Measurements from ENCODE around the gene SAMD11. TPM values are rescaled to one million over a fixed set of nuclear protein-coding genes. Genes with fewer than 3 reads are reported as not detected.

Gene SAMD11
- polyA plus RNA-seq, 4 donors, result 44.0 to 107 (median 86.6) TPM

DNA sequence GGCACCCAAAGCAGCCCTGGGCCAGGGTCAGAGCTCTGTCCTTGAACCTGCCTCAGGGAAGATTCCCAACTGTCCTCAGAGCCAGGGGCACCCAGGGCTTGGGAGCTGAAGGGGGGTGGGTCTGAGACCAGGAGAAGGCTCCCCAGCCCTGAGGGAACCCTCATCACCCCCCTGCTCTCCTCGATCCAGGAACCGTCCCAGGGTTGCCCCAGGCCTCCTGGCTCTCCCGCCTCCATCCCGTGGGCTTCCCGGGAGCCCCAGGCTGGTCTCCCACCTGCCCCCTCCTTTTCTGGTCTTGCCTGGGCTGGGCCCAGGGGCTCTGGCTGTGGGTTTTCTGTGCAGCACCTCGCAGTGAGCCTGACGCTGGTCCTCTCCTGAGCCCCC, 6.7 kb upstream of the SAMD11 start:
- DNase-seq (ENCODE audit: low read depth in 4 of 4, low spot score in 2 of 4), result no peak

DNA sequence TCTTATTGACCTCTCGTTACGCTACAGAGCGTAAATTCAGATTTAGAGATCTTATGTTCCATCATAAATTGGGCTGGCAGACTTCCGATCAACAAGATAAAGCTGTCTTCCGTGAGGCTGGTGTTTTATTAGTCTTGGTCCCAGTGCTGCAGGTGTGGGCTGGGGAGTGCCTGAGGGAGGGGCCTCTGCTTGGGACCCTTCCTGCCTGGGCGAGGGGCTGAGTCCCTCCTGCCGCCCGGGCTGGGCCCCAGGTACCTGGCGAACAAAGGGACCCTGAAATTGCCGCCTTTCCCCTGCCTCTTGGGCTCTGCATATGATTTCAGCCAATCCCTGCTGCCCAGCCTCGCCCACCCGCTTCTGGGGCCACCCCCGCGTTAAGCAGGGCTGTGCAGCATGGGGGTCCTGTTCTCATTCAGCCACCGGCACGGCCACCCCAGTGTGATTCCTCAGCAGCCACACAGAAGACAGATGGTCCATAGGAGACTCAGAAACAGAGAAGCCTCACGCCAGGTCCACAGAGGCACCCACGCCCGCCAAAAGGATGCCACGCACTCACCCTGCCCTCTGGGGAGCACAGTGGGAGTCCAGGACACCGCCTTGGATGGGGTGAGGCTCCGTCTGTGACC, 6.1 kb upstream of the SAMD11 start:
- DNase-seq (ENCODE audit: low read depth in 4 of 4, low spot score in 2 of 4), result no peak

DNA sequence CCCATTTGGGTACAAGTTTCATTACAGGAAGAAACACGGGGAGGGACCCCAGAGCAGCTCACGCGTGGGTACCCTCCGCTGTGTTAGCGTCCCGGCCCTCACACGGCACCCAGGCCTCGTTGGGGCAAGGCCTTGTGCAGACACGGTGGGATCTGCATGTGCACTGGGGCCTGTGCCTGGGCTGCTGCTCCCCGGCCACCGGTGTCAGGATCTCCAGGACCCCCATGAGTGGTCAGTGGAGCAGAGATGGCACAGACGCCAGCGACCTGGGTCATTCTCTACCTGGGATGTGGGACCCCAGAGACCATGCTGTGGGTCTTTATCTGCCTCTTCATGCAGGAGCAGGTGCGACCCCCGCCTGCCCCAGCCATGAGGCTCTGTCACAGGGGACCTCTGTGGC, 5.4 kb upstream of the SAMD11 start:
- no peak for DNase-seq (ENCODE audit: low read depth in 4 of 4, low spot score in 2 of 4)

DNA sequence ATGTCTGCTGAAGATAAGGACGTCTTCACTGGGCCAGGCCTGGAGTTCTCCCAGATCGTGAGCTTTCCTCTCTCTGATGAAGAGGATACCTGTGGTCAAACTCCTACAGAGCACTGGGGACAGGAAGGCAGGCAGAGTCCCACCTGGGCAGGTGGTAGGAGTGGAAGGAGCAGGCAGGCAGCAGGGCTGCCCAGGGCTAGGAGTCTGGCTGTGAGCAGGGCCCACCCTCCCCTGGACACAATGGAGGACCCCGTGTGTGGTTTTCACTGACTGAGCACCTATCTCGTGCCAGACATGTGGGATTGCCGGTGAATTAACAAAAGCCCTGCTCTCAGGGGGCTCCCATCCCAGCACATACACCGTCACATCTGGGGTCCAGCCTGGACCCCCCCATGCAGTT, 4.9 kb upstream of the SAMD11 start:
- DNase-seq (ENCODE audit: low read depth in 4 of 4, low spot score in 2 of 4), result no peak

DNA sequence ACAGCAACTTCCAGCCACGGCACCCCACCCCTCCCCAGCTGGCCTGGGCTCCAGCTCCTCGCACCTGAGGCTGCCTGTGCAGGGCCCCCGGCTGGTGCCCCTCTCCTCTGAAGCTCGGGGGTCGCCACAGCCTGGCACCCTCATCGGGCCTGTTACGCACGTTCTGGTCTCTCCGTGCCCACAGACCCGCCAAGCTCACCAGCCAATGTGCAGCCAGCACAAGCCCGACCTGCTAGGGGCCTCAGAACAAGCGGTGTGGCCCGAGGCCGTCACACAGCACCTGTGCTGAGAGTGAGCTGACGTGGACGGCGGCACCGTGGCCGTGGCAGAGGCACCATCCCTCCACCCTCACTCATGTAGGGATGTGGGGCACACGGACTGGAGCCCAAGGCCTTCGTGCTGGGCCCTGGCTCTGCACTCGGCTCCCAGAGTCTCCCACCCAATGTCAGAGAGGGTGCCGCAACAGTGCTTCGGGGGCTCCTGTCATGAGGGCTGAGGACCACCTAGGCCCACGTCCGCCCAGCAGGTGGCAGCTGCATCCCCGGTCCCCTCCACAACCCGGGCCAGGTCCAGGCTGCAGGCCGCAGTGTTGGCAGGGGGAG, 4.4 kb upstream of the SAMD11 start:
- DNase-seq (ENCODE audit: low read depth in 4 of 4, low spot score in 2 of 4), result no peak

DNA sequence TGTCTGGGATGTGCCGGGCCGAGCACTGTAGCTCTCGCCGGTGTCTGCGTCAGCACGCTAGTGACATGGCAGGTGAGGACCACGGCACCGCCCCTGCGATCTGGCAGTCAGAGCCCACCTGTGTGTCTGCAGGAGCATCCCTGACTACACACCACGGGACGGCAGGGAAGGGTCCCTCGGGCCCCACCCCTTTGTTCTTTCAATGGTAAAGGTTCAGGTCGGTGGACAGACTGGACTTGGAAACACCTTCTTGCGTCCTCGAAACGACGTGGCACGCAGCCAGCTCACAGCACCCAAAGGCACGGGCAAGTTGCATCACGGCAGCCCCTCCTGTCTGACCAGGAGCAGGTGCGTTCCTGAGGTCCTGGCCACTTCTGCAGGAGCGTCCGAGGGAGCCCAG, 3.7 kb upstream of the SAMD11 start:
- DNase-seq (ENCODE audit: low read depth in 4 of 4, low spot score in 2 of 4), result no peak

DNA sequence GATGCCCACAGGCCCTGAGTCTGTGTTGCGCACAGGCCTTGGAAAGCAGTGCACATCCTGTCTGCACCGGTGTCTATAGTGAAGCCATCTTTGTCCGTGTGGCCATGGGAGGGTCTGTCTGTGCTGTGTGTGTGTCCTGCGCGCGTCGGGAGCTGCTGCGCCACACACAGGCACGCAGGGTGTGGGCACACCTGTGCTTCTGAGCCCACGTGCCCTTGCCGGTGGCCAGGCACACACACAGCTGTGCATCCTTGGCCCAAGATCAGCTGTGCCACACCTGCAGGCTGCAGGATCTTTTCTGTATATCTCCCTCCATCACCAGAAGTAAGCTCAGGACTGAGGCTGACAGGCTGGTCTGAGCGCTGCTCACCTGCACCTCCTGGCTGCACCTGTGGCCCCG, 3.2 kb upstream of the SAMD11 start:
- no peak for DNase-seq (ENCODE audit: low read depth in 4 of 4, low spot score in 2 of 4)

DNA sequence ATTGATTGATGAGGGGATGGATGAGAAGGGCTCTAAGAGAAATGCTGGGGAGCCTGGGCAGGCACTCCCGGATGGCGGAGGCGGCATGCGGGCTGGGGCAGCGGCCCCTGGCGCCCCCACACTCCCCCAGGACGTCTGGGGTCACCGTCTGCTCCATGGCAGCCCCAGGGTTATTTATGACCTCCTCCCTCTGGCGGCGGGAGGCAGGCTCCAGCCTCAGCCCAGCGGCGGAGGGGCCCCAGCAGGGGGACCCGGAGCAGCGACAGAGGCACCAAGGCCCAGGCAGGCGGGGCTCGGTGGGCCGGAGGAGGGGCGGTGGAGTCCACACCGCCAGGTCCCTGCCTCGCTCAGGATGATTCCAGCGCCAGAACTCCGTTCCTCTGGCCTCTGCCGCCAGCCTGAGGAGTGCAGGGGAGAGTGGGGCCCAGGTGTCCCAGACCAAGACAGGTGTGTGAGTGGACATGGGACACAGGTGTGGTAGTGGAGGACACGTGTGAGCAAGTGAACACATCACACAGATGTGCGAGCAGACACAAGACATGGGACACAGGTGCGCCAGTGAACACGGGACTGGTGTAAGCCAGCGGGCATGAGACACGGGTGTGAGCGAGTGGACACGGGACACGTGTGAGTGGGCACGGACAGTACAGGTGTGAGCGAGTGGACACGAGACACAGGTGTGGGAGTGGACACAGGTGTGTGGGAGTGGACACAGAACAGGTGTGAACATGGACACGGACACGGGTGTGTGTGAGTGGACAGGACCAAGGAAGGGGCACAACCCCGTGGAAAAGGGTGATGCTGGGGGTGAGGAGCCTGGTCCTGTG, 2.5 kb upstream of the SAMD11 start:
- DNase-seq (ENCODE audit: low read depth in 4 of 4, low spot score in 2 of 4), result peak in 1 of 4 donors; percentile 88

DNA sequence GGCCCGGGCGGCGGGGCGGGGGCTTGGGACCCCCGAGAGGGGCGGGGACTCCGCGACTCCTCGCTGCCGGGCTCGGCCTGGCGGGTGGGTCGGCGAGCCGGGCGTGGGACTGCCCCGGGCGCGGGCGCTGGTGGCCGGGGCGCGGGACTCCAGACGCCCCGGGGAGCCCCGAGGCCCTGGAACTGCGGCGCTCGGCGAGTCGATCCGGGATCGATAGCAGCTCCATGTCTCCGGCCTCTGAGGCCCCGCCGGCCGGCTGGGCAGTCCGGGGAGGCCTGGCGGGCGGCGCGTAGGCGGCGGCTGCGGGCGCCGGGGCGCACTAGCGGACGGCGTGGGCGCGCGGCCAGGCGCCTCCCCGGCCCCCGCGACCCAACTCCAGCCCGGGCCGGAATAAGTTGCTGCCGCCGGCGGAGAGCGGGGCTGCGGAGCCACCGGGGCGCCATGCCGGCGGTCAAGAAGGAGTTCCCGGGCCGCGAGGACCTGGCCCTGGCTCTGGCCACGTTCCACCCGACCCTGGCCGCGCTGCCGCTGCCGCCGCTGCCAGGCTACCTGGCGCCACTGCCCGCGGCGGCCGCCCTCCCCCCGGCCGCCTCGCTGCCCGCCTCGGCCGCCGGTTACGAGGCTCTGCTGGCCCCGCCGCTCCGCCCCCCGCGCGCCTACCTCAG, 400 bp downstream of the SAMD11 start:
- no peak for DNase-seq (ENCODE audit: low read depth in 4 of 4, low spot score in 2 of 4)

DNA sequence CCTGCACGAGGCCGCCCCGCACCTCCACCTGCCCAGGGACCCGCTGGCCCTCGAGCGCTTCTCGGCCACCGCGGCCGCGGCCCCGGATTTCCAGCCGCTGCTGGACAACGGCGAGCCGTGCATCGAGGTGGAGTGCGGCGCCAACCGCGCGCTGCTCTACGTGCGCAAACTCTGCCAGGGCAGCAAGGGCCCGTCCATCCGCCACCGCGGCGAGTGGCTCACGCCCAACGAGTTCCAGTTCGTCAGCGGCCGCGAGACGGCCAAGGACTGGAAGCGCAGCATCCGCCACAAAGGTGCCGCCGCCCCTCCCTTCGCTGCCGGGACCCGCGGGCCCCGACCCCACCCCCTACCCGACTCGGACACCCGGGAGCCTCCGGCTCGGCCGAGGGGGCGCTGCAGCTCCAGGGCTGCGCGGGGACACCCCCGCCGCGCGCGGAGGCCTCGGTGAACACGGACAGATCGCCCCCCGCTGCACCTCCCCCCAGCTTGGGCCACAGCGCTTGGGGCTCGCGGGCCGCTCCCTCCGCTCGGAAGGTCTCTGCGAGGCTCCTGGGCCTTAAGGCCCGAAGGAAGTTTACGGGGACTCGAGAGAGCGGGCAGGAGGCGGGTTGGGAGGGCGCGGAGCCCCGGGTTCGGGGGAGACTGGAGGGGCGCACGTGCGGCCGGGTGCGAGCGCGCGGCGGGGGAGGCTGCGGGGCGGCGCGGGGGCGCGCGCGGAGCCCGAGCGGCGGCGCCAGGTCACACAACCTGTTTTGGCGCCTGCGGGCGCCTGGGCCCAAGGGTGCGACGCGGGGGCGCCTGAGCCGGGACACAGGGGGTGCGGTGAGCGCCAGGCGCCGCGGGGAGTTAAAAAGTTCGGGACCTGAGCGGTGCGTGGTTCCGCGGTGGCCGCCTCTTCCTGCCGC, 1.2 kb downstream of the SAMD11 start:
- DNase-seq (ENCODE audit: low read depth in 4 of 4, low spot score in 2 of 4), result no peak

DNA sequence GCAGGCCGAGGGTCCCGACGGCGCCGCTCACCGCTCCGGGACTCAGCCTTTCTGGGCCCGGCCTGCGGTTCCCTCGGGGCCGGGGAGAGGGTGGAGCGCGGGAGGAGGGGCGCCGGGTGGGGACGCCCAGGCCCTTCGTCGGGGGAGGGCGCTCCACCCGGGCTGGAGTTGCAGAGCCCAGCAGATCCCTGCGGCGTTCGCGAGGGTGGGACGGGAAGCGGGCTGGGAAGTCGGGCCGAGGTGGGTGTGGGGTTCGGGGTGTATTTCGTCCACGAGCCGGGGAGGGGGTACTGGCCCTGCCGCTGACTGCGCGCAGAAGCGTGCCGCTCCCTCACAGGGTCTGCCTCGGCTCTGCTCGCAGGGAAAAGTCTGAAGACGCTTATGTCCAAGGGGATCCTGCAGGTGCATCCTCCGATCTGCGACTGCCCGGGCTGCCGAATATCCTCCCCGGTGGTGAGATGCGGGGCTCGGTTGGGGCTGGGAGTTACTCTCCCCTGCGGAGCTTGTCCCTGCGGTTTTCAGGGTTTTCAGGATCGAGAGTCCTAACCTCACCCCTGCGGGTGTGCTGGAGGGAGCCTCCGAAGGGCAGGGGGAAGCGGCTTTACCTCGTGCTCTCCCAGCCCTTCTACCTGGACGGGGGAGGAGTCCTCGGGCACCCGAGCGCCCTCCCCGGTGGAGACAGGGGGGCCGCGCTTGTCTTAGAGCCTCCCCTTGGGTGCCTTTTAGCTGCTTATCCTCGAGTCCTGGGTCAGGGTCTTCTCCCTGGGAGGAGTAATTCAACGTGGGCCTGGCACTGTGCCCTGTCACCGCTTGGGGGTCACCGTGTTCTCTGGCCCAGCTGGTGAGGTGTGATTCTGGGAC, 2.1 kb downstream of the SAMD11 start:
- no peak for DNase-seq (ENCODE audit: low read depth in 4 of 4, low spot score in 2 of 4)

DNA sequence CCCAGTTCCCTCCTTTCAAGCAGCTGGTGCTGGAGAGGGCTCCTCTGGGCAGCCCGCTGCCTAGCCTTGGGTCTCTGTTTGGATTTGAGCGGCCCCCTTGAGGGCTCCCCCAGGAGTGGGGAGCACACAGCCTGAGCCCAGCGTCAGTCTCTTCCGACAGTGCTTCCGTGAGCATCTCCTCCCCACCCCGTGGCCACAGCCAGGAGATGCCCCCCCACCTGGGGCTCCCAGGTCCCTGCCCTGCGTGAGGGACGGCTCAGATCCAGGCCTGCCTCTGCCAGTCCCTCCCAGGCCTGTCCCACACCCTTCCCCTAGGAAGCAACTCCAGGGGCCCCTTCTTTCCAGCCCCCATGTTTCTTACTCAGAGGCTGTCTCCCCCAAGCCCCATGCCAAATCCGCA, 3.5 kb downstream of the SAMD11 start:
- DNase-seq (ENCODE audit: low read depth in 4 of 4, low spot score in 2 of 4), result no peak

DNA sequence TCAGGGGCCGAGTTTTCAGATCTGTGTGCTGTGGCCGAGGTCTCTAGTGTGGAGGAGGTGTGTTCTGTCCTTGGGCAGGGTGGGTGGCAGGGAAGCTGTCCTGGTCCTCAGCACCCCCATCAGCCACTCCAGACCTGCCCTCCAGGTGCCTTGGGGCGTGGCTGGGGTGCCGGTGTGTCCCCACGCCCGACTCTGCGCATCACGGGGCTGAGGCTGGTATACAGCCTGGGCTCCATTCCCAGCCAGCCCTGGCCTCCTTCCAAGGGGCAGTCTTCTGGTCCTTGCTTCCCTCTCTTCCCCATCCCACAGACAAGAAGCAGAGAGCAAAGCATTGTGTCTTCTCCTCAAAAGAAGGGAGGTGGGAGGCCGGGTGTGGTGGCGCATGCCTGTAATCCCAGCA, 4.0 kb downstream of the SAMD11 start:
- no peak for DNase-seq (ENCODE audit: low read depth in 4 of 4, low spot score in 2 of 4)

DNA sequence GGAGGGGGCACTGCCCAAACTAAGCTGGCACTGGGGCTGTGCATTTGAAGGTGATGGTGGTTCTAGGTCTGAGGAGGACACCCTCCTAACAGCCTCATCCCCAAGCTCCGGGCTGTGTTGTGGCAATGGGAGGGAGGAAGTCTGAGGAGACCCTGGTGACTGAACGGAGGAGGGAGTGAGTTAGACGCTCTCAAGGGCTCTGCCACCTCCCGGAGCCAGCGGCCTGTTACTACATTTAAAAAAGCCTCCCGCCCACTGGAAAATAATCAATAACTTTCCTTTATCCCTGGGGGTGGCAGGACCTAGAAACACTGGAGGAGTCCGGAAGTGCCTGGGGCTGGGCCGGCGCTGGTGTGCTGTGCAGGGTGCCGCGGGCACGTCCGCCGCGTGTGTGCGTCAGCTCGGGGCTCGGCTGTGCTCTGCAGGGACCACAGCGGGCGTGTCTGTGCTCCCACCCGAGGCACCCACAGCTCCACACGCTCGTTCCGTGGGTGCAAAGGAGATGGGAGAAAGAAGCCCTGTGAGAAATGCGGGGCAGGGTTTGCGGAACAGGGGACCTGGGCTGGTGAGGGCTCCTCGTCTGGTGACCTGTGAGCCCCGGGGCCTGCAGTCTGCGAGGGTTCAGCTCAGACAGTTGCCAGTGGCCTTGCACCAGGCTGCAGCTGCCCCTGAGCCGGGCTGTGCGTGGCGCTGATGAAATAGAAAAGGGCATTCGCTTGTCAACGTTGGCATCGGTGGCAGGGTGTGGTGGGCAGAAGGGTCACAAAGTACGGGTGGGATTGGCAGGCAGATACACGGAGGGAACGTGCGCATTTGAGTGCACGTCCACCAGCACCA, 5.3 kb downstream of the SAMD11 start:
- no peak for DNase-seq (ENCODE audit: low read depth in 4 of 4, low spot score in 2 of 4)

DNA sequence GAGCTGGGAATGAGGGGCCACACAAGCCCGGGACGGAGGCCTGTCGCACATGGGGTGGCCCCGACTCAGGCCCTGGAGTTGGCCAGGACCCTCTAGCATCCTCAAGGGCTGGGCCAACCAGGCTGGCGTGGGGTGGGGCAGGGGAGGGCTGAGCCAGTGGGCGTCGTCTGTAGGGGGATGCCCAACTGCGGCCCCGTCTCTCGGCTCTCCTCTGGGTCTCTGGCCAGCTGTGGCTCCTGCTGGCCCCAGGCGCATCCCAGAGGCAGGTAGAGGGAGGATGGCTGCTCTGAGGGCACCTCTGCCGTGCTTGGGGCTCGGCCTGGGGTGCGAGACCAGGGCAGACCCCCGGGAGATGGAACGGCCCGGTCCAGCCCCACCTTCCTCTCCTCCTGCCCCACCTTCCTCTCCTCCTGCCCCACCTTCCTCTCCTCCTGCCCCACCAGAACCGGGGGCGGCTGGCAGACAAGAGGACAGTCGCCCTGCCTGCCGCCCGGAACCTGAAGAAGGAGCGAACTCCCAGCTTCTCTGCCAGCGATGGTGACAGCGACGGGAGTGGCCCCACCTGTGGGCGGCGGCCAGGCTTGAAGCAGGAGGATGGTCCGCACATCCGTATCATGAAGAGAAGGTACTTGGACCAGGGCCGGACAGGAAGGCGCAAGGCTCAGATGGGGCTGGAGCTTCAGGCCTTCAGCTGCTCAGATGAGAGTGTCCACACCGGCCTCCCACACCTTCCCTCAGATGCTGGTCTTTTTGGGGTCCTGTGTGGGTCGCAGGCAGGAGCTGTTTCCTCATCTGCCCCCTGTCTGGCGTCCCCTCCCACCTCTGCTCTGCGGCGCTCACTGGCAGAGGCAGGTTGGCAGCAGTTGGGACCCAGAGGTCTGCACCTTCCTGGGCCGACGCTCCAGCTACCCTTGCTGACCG, 6.2 kb downstream of the SAMD11 start:
- no peak for DNase-seq (ENCODE audit: low read depth in 4 of 4, low spot score in 2 of 4)

DNA sequence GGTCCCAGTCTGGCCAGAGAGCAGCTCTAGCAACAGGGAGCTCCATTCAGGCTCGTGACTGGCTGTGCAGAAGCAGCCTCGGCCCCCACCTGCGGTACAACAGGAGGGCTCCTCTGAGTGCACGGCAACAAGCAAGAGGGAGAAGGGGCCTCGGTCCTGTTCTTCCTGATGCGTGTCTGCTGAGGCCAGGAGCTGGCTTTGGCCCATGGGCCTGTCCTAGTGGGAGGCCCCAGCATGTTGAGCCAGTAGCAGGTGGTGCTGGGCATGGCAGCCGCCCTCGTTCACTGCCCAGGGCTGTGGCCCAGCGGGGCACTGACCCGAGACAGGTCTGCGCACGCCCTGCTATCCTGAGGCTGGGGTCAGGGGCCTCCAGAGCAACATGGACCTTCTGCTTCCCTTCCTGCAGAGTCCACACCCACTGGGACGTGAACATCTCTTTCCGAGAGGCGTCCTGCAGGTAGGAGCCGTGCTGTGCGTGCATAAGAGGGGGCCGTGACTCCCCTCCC, 7.0 kb downstream of the SAMD11 start:
- no peak for DNase-seq (ENCODE audit: low read depth in 4 of 4, low spot score in 2 of 4)

Data from left renal cortex interstitium (tissue), 4 donors.